Body of pancreas (tissue), 4 donors: ENCODE results near the gene INHA. TPM values are rescaled to one million over a fixed set of nuclear protein-coding genes. Genes with fewer than 3 reads are reported as not detected.

Experiments used
- ATAC-seq: fragments of 150-250 bp; one replicate; pipeline ENCODE4 v1.9.1; 2016
- DNase-seq, 4 donors: peaks; one replicate each; pipeline ENCODE4 v3.0.0-alpha.2; 2019
- H3K27ac ChIP-seq, 4 donors: fragments of 200-600 bp; sonication (generic); 1 replicate in 3 of 4; 2 replicates in 1 of 4; pipeline versions ENCODE4 v1.5.1 to v1.6.1; 2016 to 2019; ENCODE audit warnings: mild to moderate bottlenecking in 1 of 4, mixed read lengths in 1 of 4, moderate library complexity in 1 of 4
- H3K27me3 ChIP-seq, 2 donors: fragments of 200-600 bp; sonication (generic); one replicate each; pipeline ENCODE4 v1.6.0; 2016; ENCODE audit warnings: mild to moderate bottlenecking in 1 of 2
- H3K36me3 ChIP-seq, 2 donors: fragments of 200-600 bp; sonication (generic); replicated peaks in 1 of 2; 2 replicates each; pipeline ENCODE4 v1.5.1; 2016; ENCODE audit warnings: low read depth in 2 of 2; ENCODE audit not compliant: insufficient read depth in 1 of 2
- H3K4me1 ChIP-seq: fragments of 200-600 bp; sonication (generic); one replicate; pipeline ENCODE4 v1.6.0; 2016
- H3K4me3 ChIP-seq, 2 donors: fragments of 200-600 bp; sonication (generic); 1 replicate in 1 of 2; 2 replicates in 1 of 2; pipeline ENCODE4 v1.5.1; 2016 to 2019
- H3K9me3 ChIP-seq, 3 donors: fragments of 200-600 bp; sonication (generic); 1 replicate in 2 of 3; 2 replicates in 1 of 3; pipeline ENCODE4 v1.5.1; 2016
- CTCF ChIP-seq, 7 experiments: fragments of 450-650 bp in 4 of 7; fragments of 200-600 bp in 3 of 7; sonication (generic) in 3 of 7; IDR thresholded peaks; one replicate each; pipeline ENCODE4 v1.5.1; 2016 to 2019; ENCODE audit warnings: antibody characterized with exemption in 7 of 7
- POLR2A ChIP-seq, 3 donors: fragments of 450-650 bp; IDR thresholded peaks; one replicate each; pipeline ENCODE4 v1.6.1; 2016; ENCODE audit warnings: antibody characterized with exemption in 3 of 3, mild to moderate bottlenecking in 2 of 3
- WGBS, 2 donors: methylation state at CpG; one replicate each; pipeline ENCODE4 v1.1.5; 2017; 5-methylcytosine and 5-hydroxymethylcytosine counted together
- intact Hi-C: fragments of 100-400 bp; cut with DNase I; formaldehyde crosslinking; loops from one replicate; pipeline ENCODE4 v1.15.1; 2023
- total RNA-seq, 2 donors: library from RNA; depleted of rRNA; stranded (reverse); fragments of >200 nt; gene quantifications; one replicate each; pipeline ENCODE4 v1.1.0, GENCODE V29; 2016

Gene INHA
- total RNA-seq, 2 donors from 2014 or later, result 0.66 to 1.6 TPM

GRCh38 chr2:219612577-219613286, 40.6 kb downstream of the INHA start:
- Histone ChIP-seq H3K27me3 (no peaks in the 10 kb centered on the region), H3K36me3 (peaks cover 0 to 5% of the 10 kb centered on the region in 2 donors), H3K4me1 (no peaks in the 10 kb centered on the region), H3K9me3 (no peaks in the 10 kb centered on the region), H3K27ac (no peak overlapping the region), H3K4me3 (no peak overlapping the region)
- 89% methylated on average over 15 of the region's 15 CpGs for WGBS, 2 donors
- no peak for DNase-seq
- intact Hi-C loops, result no loop called here
- no peak for ATAC-seq
- no peak for TF ChIP-seq CTCF (IDR thresholded peaks at IDR 0.05)
- no peak for TF ChIP-seq POLR2A (IDR thresholded peaks at IDR 0.05)

- TF ChIP-seq POLR2A (IDR thresholded peaks at IDR 0.05), result no peak
- TF ChIP-seq CTCF (IDR thresholded peaks at IDR 0.05), result no peak
- WGBS, 2 donors, result 90 to 96% methylated on average over 8 to 11 of the region's 11 CpGs
- intact Hi-C loops, result no loop called here
- ATAC-seq (no peak), DNase-seq (no peak)
- Histone ChIP-seq H3K4me3 (no peak overlapping the region), H3K4me1 (peaks cover 4% of the 10 kb centered on the region), H3K27ac (no peak overlapping the region), H3K36me3 (peaks cover 0 to 4% of the 10 kb centered on the region in 2 donors), H3K9me3 (no peaks in the 10 kb centered on the region), H3K27me3 (no peaks in the 10 kb centered on the region)
Measured at GRCh38 chr2:219613461-219614070, 41.5 kb downstream of the INHA start.

- peaks cover 0 to 4% of the 10 kb centered on the region in 2 donors for H3K36me3 ChIP-seq
- no peak overlapping the region for H3K27ac ChIP-seq
- DNase-seq (no peak), ATAC-seq (no peak)
- no peaks in the 10 kb centered on the region for H3K9me3 ChIP-seq
- TF ChIP-seq CTCF (IDR thresholded peaks at IDR 0.05) (no peak), POLR2A (IDR thresholded peaks at IDR 0.05) (no peak)
- 92 to 96% methylated on average over 8 to 11 of the region's 11 CpGs for WGBS, 2 donors
- H3K4me1 ChIP-seq, result peaks cover 8% of the 10 kb centered on the region
- H3K4me3 ChIP-seq, result no peak overlapping the region
- intact Hi-C loops, result no loop called here
- H3K27me3 ChIP-seq, result no peaks in the 10 kb centered on the region
Measured at GRCh38 chr2:219614076-219614860, 42.2 kb downstream of the INHA start.

GRCh38 chr2:219615036-219615435, 42.9 kb downstream of the INHA start:
- Histone ChIP-seq H3K27me3 (no peaks in the 10 kb centered on the region), H3K4me1 (peaks cover 8% of the 10 kb centered on the region), H3K27ac (no peak overlapping the region), H3K9me3 (no peaks in the 10 kb centered on the region), H3K36me3 (peaks cover 0 to 4% of the 10 kb centered on the region in 2 donors), H3K4me3 (no peak overlapping the region)
- intact Hi-C loops, result no loop called here
- TF ChIP-seq POLR2A (IDR thresholded peaks at IDR 0.05) (no peak), CTCF (IDR thresholded peaks at IDR 0.05) (no peak)
- no peak for ATAC-seq
- no peak for DNase-seq
- WGBS, 2 donors, result 93 to 95% methylated on average over 10 to 11 of the region's 11 CpGs
